Suprapubic skin (tissue), 4 donors: ENCODE measurements around the gene MUSK.

Source experiments
- CTCF ChIP-seq, 2 donors: fragments of 200-600 bp in 1 of 2; fragments of 450-650 bp in 1 of 2; sonication (generic) in 1 of 2; IDR thresholded peaks; one replicate each; pipeline ENCODE4 v1.5.1; 2016 to 2019; ENCODE audit warnings: antibody characterized with exemption in 2 of 2, mild to moderate bottlenecking in 1 of 2, moderate library complexity in 1 of 2
- POLR2A ChIP-seq, 2 donors: fragments of 450-650 bp; IDR thresholded peaks; one replicate each; pipeline ENCODE4 v1.6.1; 2017; ENCODE audit warnings: antibody characterized with exemption in 2 of 2, mild to moderate bottlenecking in 2 of 2, moderate library complexity in 2 of 2
- POLR2AphosphoS5 ChIP-seq, 3 donors: sonication (generic); formaldehyde crosslinking; IDR thresholded peaks; one replicate each; pipeline ENCODE4 v1.6.1; 2017; ENCODE audit warnings: antibody characterized with exemption in 3 of 3

GRCh38 chr9:110648696-110649095 is 19.9 kb upstream of the MUSK start:
- TF ChIP-seq CTCF (IDR thresholded peaks at IDR 0.05): no peak
- TF ChIP-seq POLR2A (IDR thresholded peaks at IDR 0.05): no peak
- TF ChIP-seq POLR2AphosphoS5 (IDR thresholded peaks at IDR 0.05): no peak
